ENCODE results near the gene ELAC1. TPM values are rescaled to one million over a fixed set of nuclear protein-coding genes. Genes with fewer than 3 reads are reported as not detected.

Gene ELAC1
- polyA plus RNA-seq, 2 donors: 3.1 to 4.0 TPM

DNA sequence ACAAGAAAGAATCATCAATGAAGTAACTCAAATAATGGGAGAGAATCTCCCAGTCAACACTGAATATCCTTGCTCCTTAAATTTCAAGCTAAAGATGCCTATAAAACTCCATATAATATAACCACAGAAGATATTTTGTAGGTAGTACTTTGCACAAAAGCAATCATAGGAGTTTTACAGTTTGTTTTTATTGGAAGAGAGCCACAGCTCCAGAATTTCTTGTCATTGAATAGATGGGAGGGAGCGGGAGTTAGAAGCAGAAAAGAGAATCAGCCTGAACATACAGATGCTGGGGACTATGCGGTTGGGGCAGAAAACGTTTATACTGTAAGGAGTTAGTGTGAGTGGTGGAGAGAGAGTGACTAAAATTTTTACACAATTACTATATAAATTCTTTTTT lies 43.9 kb downstream of the ELAC1 start:
- WGBS, 2 donors: 67% methylated on average over 3 of the region's 3 CpGs
- Histone ChIP-seq H3K36me3 (ENCODE audit: control insufficient read depth in 2 of 2, insufficient read depth in 2 of 2, low read length in 1 of 2) (peaks cover 0 to 2% of the 10 kb centered on the region in 2 donors), H3K27me3 (ENCODE audit: control insufficient read depth in 1 of 2, insufficient read depth in 2 of 2, low read length in 2 of 2) (no peaks in the 10 kb centered on the region), H3K9me3 (ENCODE audit: control insufficient read depth in 2 of 2, insufficient read depth in 1 of 2, low read depth in 1 of 2, low read length in 1 of 2) (no peaks in the 10 kb centered on the region), H3K4me3 (ENCODE audit: low read depth in 1 of 2, low read length in 2 of 2) (no peak overlapping the region), H3K27ac (ENCODE audit: low read depth in 2 of 2, low read length in 1 of 2) (no peak overlapping the region), H3K4me1 (ENCODE audit: control insufficient read depth in 2 of 2, insufficient read depth in 2 of 2, low read length in 1 of 2) (no peaks in the 10 kb centered on the region)

GRCh38 chr18:51012441-51012840 lies 44.6 kb downstream of the ELAC1 start:
- Histone ChIP-seq H3K36me3 (ENCODE audit: control insufficient read depth in 2 of 2, insufficient read depth in 2 of 2, low read length in 1 of 2) (peaks cover 0 to 2% of the 10 kb centered on the region in 2 donors), H3K27ac (ENCODE audit: low read depth in 2 of 2, low read length in 1 of 2) (no peak overlapping the region), H3K4me3 (ENCODE audit: low read depth in 1 of 2, low read length in 2 of 2) (no peak overlapping the region), H3K27me3 (ENCODE audit: control insufficient read depth in 1 of 2, insufficient read depth in 2 of 2, low read length in 2 of 2) (no peaks in the 10 kb centered on the region), H3K9me3 (ENCODE audit: control insufficient read depth in 2 of 2, insufficient read depth in 1 of 2, low read depth in 1 of 2, low read length in 1 of 2) (no peaks in the 10 kb centered on the region), H3K4me1 (ENCODE audit: control insufficient read depth in 2 of 2, insufficient read depth in 2 of 2, low read length in 1 of 2) (no peaks in the 10 kb centered on the region)
- 92 to 93% methylated on average over 3 of the region's 3 CpGs for WGBS, 2 donors

GRCh38 chr18:51013259-51013658 lies 45.4 kb downstream of the ELAC1 start:
- WGBS, 2 donors: 93 to 96% methylated on average over 3 of the region's 3 CpGs
- peaks cover 0 to 2% of the 10 kb centered on the region in 2 donors for H3K36me3 ChIP-seq (ENCODE audit: control insufficient read depth in 2 of 2, insufficient read depth in 2 of 2, low read length in 1 of 2)
- H3K4me1 ChIP-seq (ENCODE audit: control insufficient read depth in 2 of 2, insufficient read depth in 2 of 2, low read length in 1 of 2): no peaks in the 10 kb centered on the region
- H3K4me3 ChIP-seq (ENCODE audit: low read depth in 1 of 2, low read length in 2 of 2): no peak overlapping the region
- H3K27ac ChIP-seq (ENCODE audit: low read depth in 2 of 2, low read length in 1 of 2): no peak overlapping the region
- no peaks in the 10 kb centered on the region for H3K27me3 ChIP-seq (ENCODE audit: control insufficient read depth in 1 of 2, insufficient read depth in 2 of 2, low read length in 2 of 2)
- H3K9me3 ChIP-seq (ENCODE audit: control insufficient read depth in 2 of 2, insufficient read depth in 1 of 2, low read depth in 1 of 2, low read length in 1 of 2): no peaks in the 10 kb centered on the region

GRCh38 chr18:51017140-51017879 lies 49.5 kb downstream of the ELAC1 start:
- Histone ChIP-seq H3K4me1 (ENCODE audit: control insufficient read depth in 2 of 2, insufficient read depth in 2 of 2, low read length in 1 of 2) (no peaks in the 10 kb centered on the region), H3K9me3 (ENCODE audit: control insufficient read depth in 2 of 2, insufficient read depth in 1 of 2, low read depth in 1 of 2, low read length in 1 of 2) (no peaks in the 10 kb centered on the region), H3K4me3 (ENCODE audit: low read depth in 1 of 2, low read length in 2 of 2) (no peak overlapping the region), H3K27ac (ENCODE audit: low read depth in 2 of 2, low read length in 1 of 2) (no peak overlapping the region), H3K36me3 (ENCODE audit: control insufficient read depth in 2 of 2, insufficient read depth in 2 of 2, low read length in 1 of 2) (peaks cover 0 to 2% of the 10 kb centered on the region in 2 donors), H3K27me3 (ENCODE audit: control insufficient read depth in 1 of 2, insufficient read depth in 2 of 2, low read length in 2 of 2) (no peaks in the 10 kb centered on the region)
- WGBS, 2 donors: 80 to 83% methylated on average over 8 of the region's 8 CpGs

DNA sequence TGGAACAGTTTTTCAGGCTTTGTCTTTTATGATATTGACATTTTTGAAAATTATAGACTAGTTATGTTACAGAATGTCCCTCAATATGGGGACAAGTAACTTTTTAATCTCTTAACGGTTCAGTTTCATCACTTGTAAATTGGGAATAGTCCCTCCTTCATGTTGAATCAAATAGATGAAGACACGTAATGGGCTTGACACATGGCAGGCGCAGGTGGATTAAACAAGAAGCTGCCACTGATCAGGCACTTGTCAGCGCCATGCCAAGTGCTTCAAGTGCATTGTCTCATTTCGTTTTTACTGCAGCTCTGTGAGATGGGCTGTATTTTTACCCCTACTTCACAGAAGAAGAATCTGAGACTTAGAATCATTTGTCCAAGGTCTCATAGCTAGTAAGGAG lies 52.7 kb downstream of the ELAC1 start:
- no peak overlapping the region for H3K27ac ChIP-seq (ENCODE audit: low read depth in 2 of 2, low read length in 1 of 2)
- H3K4me1 ChIP-seq (ENCODE audit: control insufficient read depth in 2 of 2, insufficient read depth in 2 of 2, low read length in 1 of 2): no peaks in the 10 kb centered on the region
- H3K4me3 ChIP-seq (ENCODE audit: low read depth in 1 of 2, low read length in 2 of 2): no peak overlapping the region
- WGBS, 2 donors: 83 to 89% methylated on average over 5 of the region's 5 CpGs
- no peaks in the 10 kb centered on the region for H3K9me3 ChIP-seq (ENCODE audit: control insufficient read depth in 2 of 2, insufficient read depth in 1 of 2, low read depth in 1 of 2, low read length in 1 of 2)
- peaks cover 0 to 2% of the 10 kb centered on the region in 2 donors for H3K36me3 ChIP-seq (ENCODE audit: control insufficient read depth in 2 of 2, insufficient read depth in 2 of 2, low read length in 1 of 2)
- no peaks in the 10 kb centered on the region for H3K27me3 ChIP-seq (ENCODE audit: control insufficient read depth in 1 of 2, insufficient read depth in 2 of 2, low read length in 2 of 2)

- Histone ChIP-seq H3K27me3 (ENCODE audit: control insufficient read depth in 1 of 2, insufficient read depth in 2 of 2, low read length in 2 of 2) (no peaks in the 10 kb centered on the region), H3K9me3 (ENCODE audit: control insufficient read depth in 2 of 2, insufficient read depth in 1 of 2, low read depth in 1 of 2, low read length in 1 of 2) (no peaks in the 10 kb centered on the region), H3K27ac (ENCODE audit: low read depth in 2 of 2, low read length in 1 of 2) (no peak overlapping the region), H3K36me3 (ENCODE audit: control insufficient read depth in 2 of 2, insufficient read depth in 2 of 2, low read length in 1 of 2) (peaks cover under 1 to 2% of the 10 kb centered on the region in 2 donors), H3K4me1 (ENCODE audit: control insufficient read depth in 2 of 2, insufficient read depth in 2 of 2, low read length in 1 of 2) (no peaks in the 10 kb centered on the region), H3K4me3 (ENCODE audit: low read depth in 1 of 2, low read length in 2 of 2) (no peak overlapping the region)
- 95% methylated on average over 5 of the region's 5 CpGs for WGBS, 2 donors
Measured at GRCh38 chr18:51021226-51021965, 53.6 kb downstream of the ELAC1 start.

GRCh38 chr18:51025512-51025911 lies 57.7 kb downstream of the ELAC1 start:
- H3K27me3 ChIP-seq (ENCODE audit: control insufficient read depth in 1 of 2, insufficient read depth in 2 of 2, low read length in 2 of 2): no peaks in the 10 kb centered on the region
- H3K4me1 ChIP-seq (ENCODE audit: control insufficient read depth in 2 of 2, insufficient read depth in 2 of 2, low read length in 1 of 2): peaks cover 3% of the 10 kb centered on the region in 2 donors
- H3K36me3 ChIP-seq (ENCODE audit: control insufficient read depth in 2 of 2, insufficient read depth in 2 of 2, low read length in 1 of 2): peaks cover 0 to 2% of the 10 kb centered on the region in 2 donors
- H3K4me3 ChIP-seq (ENCODE audit: low read depth in 1 of 2, low read length in 2 of 2): no peak overlapping the region
- no peak overlapping the region for H3K27ac ChIP-seq (ENCODE audit: low read depth in 2 of 2, low read length in 1 of 2)
- H3K9me3 ChIP-seq (ENCODE audit: control insufficient read depth in 2 of 2, insufficient read depth in 1 of 2, low read depth in 1 of 2, low read length in 1 of 2): no peaks in the 10 kb centered on the region
- WGBS, 2 donors: 94% methylated on average over 2 of the region's 2 CpGs

DNA sequence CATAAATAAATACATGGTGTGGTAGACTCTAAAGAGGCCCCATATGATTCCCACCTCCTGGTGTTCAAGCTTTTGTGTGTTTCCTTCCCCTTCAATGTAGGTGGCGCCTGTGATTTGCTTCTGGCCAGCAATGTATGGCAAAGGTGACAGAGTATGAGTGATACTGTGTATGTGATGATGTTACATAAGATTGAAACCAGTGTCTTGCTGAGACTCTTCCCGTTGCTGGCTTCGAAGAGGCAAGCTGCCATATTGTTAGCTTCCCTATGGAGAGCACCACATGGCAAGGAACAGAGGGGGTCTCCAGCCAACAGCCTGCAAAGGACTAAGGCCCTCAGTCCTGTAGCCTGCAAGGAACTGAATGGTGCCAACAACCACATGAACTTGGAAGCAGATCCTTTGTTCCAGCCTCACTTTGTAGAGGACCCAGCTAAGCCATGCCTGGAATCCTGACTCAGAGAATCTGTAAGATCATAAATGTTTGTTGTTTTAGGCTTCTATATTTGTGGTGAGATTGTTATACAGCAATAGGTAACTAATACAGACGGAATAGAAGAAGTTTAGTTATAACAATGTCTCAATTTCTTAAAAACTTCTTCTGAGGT lies 60.5 kb downstream of the ELAC1 start:
- 67 to 85% methylated on average over 4 of the region's 4 CpGs for WGBS, 2 donors
- Histone ChIP-seq H3K9me3 (ENCODE audit: control insufficient read depth in 2 of 2, insufficient read depth in 1 of 2, low read depth in 1 of 2, low read length in 1 of 2) (no peaks in the 10 kb centered on the region), H3K4me1 (ENCODE audit: control insufficient read depth in 2 of 2, insufficient read depth in 2 of 2, low read length in 1 of 2) (peaks cover 3% of the 10 kb centered on the region in 2 donors), H3K4me3 (ENCODE audit: low read depth in 1 of 2, low read length in 2 of 2) (no peak overlapping the region), H3K27me3 (ENCODE audit: control insufficient read depth in 1 of 2, insufficient read depth in 2 of 2, low read length in 2 of 2) (no peaks in the 10 kb centered on the region), H3K27ac (ENCODE audit: low read depth in 2 of 2, low read length in 1 of 2) (no peak overlapping the region), H3K36me3 (ENCODE audit: control insufficient read depth in 2 of 2, insufficient read depth in 2 of 2, low read length in 1 of 2) (peaks cover 0 to 2% of the 10 kb centered on the region in 2 donors)

GRCh38 chr18:51029378-51029693 lies 61.5 kb downstream of the ELAC1 start:
- Histone ChIP-seq H3K4me1 (ENCODE audit: control insufficient read depth in 2 of 2, insufficient read depth in 2 of 2, low read length in 1 of 2) (peaks cover 3% of the 10 kb centered on the region in 2 donors), H3K27ac (ENCODE audit: low read depth in 2 of 2, low read length in 1 of 2) (peak overlapping the region; percentile 99), H3K9me3 (ENCODE audit: control insufficient read depth in 2 of 2, insufficient read depth in 1 of 2, low read depth in 1 of 2, low read length in 1 of 2) (no peaks in the 10 kb centered on the region), H3K27me3 (ENCODE audit: control insufficient read depth in 1 of 2, insufficient read depth in 2 of 2, low read length in 2 of 2) (no peaks in the 10 kb centered on the region), H3K36me3 (ENCODE audit: control insufficient read depth in 2 of 2, insufficient read depth in 2 of 2, low read length in 1 of 2) (peaks cover 0 to 2% of the 10 kb centered on the region in 2 donors), H3K4me3 (ENCODE audit: low read depth in 1 of 2, low read length in 2 of 2) (peak overlapping the region; percentile 95 to 98)
- 11 to 12% methylated on average over 10 of the region's 10 CpGs for WGBS, 2 donors
